HepG2 (cell line): ENCODE measurements around the gene MYO16. TPM values are rescaled to one million over a fixed set of nuclear protein-coding genes. Genes with fewer than 3 reads are reported as not detected.

Experiments used
- ATAC-seq: fragments of 200-7000 bp; cut with Tn5 transposase; 3 replicates; pipeline ENCODE4 v1.9.1; 2020; ENCODE audit warnings: mild to moderate bottlenecking, moderate library complexity
- BruUV-seq: library from RNA; stranded (reverse); fragments of 400-500 nt; replicated peaks from 2 replicates; lab custom pipeline; 2021; lab: Mats Ljungman, UMichigan
- CTCF ChIA-PET: fragments of 300-600 bp; formaldehyde crosslinking; extraction: SDS; loops from one replicate; lab custom pipeline; 2021; ENCODE audit warnings: low total read pairs, inconsistent platforms, low intra/inter-chr PET ratio; lab: Yijun Ruan, JAX
- POLR2A ChIA-PET: fragments of 350-600 bp; sonication (Branson Sonifier 250); formaldehyde crosslinking; loops from one replicate; lab custom pipeline; 2020; ENCODE audit warnings: antibody characterized with exemption, inconsistent platforms; lab: Yijun Ruan, JAX
- DNase-seq: peaks from one replicate; pipeline ENCODE4 v3.0.0-alpha.2; 2015; ENCODE audit warnings: low spot score
- FAIRE-seq: peaks from 3 replicates; lab custom pipeline; 2011; peaks lifted over from hg19 to GRCh38; lab: Jason Lieb, UNC
- H2AFZ ChIP-seq: one replicate; pipeline ENCODE4 v1.6.1; 2011; ENCODE audit warnings: low read length, inconsistent platforms
- H3K27ac ChIP-seq: fragments of 300-600 bp; 3 replicates; pipeline ENCODE4 v1.8.0; 2011; ENCODE audit warnings: mixed run types, mild to moderate bottlenecking, mixed read lengths, low read length, inconsistent platforms; ENCODE audit not compliant: insufficient read depth; ENCODE audit errors: extremely low read length
- H3K27me3 ChIP-seq, 2 experiments: fragments of 200-600 bp in 1 of 2; 2 replicates in 1 of 2; 3 replicates in 1 of 2; pipeline versions ENCODE4 v1.6.0 to v1.8.0; 2011; ENCODE audit warnings: low read length in 2 of 2, mild to moderate bottlenecking in 2 of 2, moderate library complexity in 2 of 2, inconsistent platforms in 1 of 2; ENCODE audit not compliant: insufficient read depth in 2 of 2, control insufficient read depth in 1 of 2
- H3K36me3 ChIP-seq, 2 experiments: fragments of 200-600 bp in 1 of 2; replicated peaks in 1 of 2; 2 replicates in 1 of 2; 3 replicates in 1 of 2; pipeline versions ENCODE4 v1.5.1 to v1.8.0; 2011; ENCODE audit warnings: low read length in 2 of 2, inconsistent platforms in 1 of 2; ENCODE audit not compliant: insufficient read depth in 2 of 2, control insufficient read depth in 1 of 2
- H3K4me1 ChIP-seq: 2 replicates; pipeline ENCODE4 v1.5.1; 2012; ENCODE audit warnings: low read length, inconsistent platforms; ENCODE audit not compliant: insufficient read depth
- H3K4me2 ChIP-seq: 2 replicates; pipeline ENCODE4 v1.6.0; 2011; ENCODE audit warnings: low read depth, low read length, inconsistent platforms
- H3K4me3 ChIP-seq, 3 experiments: fragments of 200-600 bp in 1 of 3; sonication (generic), shearing (Covaris generic) in 1 of 3; replicated peaks in 1 of 3; 2 replicates each; pipeline ENCODE4 v1.5.1; 2011 to 2016; ENCODE audit warnings: low read length in 3 of 3, inconsistent platforms in 2 of 3, low read depth in 2 of 3, mild to moderate bottlenecking in 2 of 3, control low read depth in 1 of 3, mixed read lengths in 1 of 3; ENCODE audit not compliant: insufficient read depth in 1 of 3
- H3K79me2 ChIP-seq: one replicate; pipeline ENCODE4 v1.6.1; 2011; ENCODE audit warnings: low read length, inconsistent platforms; ENCODE audit not compliant: insufficient read depth
- H3K9ac ChIP-seq: 2 replicates; pipeline ENCODE4 v1.6.0; 2011; ENCODE audit warnings: mild to moderate bottlenecking, low read depth, low read length, inconsistent platforms; ENCODE audit not compliant: insufficient read depth
- H3K9me3 ChIP-seq: 2 replicates; pipeline ENCODE4 v1.5.1; 2012; ENCODE audit warnings: mild to moderate bottlenecking, low read length
- H4K20me1 ChIP-seq: 2 replicates; pipeline ENCODE4 v1.6.0; 2011; ENCODE audit warnings: inconsistent platforms, mild to moderate bottlenecking, low read length, moderate library complexity; ENCODE audit not compliant: insufficient read depth
- ARID2 ChIP-seq: sonication (generic); formaldehyde crosslinking; IDR thresholded peaks from 2 replicates; pipeline ENCODE4 v1.8.1; 2022; ENCODE audit warnings: mild to moderate bottlenecking, missing genetic modification reagents, borderline replicate concordance
- POGZ ChIP-seq: sonication (generic); formaldehyde crosslinking; IDR thresholded peaks from 2 replicates; pipeline ENCODE4 v1.4.0; 2020; ENCODE audit warnings: mild to moderate bottlenecking, missing genetic modification reagents
- ZBTB7A ChIP-seq: sonication (generic); formaldehyde crosslinking; IDR thresholded peaks from 2 replicates; pipeline ENCODE4 v1.8.0; 2022; ENCODE audit warnings: mild to moderate bottlenecking, missing genetic modification reagents
- ZNF460 ChIP-seq: sonication (generic); formaldehyde crosslinking; IDR thresholded peaks from 2 replicates; pipeline ENCODE4 v1.5.1; 2020; ENCODE audit warnings: missing genetic modification reagents, mild to moderate bottlenecking, borderline replicate concordance
- WGBS: methylation state at CpG from one replicate; pipeline ENCODE4 v1.1.6; 2017; ENCODE audit warnings: low lambda C conversion rate; 5-methylcytosine and 5-hydroxymethylcytosine counted together
- in situ Hi-C: cut with HindIII; loops from 2 replicates; pipeline ENCODE4 v1.10.0; 2017; ENCODE audit warnings: low pct_unique_long_range_greater_than_20kb; ENCODE audit not compliant: extremely low pct_ligation_motif_present
- intact Hi-C: fragments of 100-400 bp; cut with micrococcal nuclease; formaldehyde crosslinking; loops from one replicate; pipeline ENCODE4 v1.10.0; 2022; ENCODE audit not compliant: unreplicated experiment
- polyA plus RNA-seq, 8 experiments: library from polyadenylated mRNA; depleted of rRNA in 3 of 8; stranded (reverse) in 7 of 8; unstranded in 1 of 8; fragments of >200 nt; fragmentation: Illumina TruSeq in 4 of 8; extraction: Trizol in 4 of 8; gene quantifications; 2 replicates each; pipeline versions ENCODE4 v1.2.1 to v1.2.3, GENCODE V29; 2011 to 2016; ENCODE audit warnings: low read depth in 4 of 8, missing spikeins in 1 of 8, mixed read lengths in 1 of 8; ENCODE audit not compliant: insufficient read depth in 1 of 8
- total RNA-seq, 5 experiments: library from RNA; depleted of rRNA; stranded (reverse); fragments of >200 nt; fragmentation: Illumina TruSeq; extraction: Trizol; gene quantifications; 2 replicates each; pipeline ENCODE4 v1.2.3, GENCODE V29; 2016; ENCODE audit warnings: low read depth in 1 of 5
- TF ChIP-seq, protein P1 (sequence below): conservative IDR thresholded peaks from 2 replicates; pipeline ENCODE4 v1.6.1; 2018; ENCODE audit warnings: missing genetic modification reagents
- TF ChIP-seq, protein P2 (sequence below): sonication (generic); formaldehyde crosslinking; IDR thresholded peaks from 2 replicates; pipeline ENCODE4 v1.5.0; 2020; ENCODE audit warnings: mild to moderate bottlenecking, missing genetic modification reagents
- TF ChIP-seq, protein P3 (sequence below): sonication (generic); formaldehyde crosslinking; IDR thresholded peaks from 2 replicates; pipeline ENCODE4 v1.4.0; 2020; ENCODE audit warnings: low read depth, mild to moderate bottlenecking, missing genetic modification reagents

MYO16 gene
- total and polyA plus RNA-seq, 2 of the 13 experiments (the other 11 are each of a cell fraction or from before 2014, with no cell fraction given) = not detected

DNA sequence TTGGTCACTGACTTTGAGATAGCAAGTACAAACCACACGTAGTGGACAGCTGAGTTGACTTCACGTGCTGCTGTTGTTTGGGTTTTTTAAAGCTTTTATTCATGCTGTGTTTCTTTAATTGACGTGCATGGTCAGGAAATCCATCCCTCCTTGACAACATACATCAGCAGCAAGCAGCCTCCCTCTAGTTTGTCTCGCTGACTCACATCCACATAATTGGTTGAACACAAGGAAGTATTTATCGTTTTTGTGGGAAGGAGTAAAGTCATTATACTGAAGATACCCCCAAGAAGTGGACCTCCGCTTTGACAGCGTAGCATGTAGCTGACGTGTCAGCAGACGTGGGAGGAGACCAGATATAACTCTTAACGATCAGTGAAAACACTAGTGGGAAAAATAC lies 355.8 kb downstream of the MYO16 start:
- H3K4me2 ChIP-seq = no peak overlapping the region
- BruUV-seq = no TSS peak
- H3K36me3 ChIP-seq = no peaks in the 10 kb centered on the region
- in situ Hi-C loops = no loop called here
- no peak overlapping the region for H3K9ac ChIP-seq
- intact Hi-C loops = no loop called here
- no peaks in the 10 kb centered on the region for H4K20me1 ChIP-seq
- no peak for DNase-seq
- no peak overlapping the region for H2AFZ ChIP-seq
- WGBS = 34% methylated on average over 10 of the region's 10 CpGs
- POLR2A ChIA-PET = no interaction called here
- H3K79me2 ChIP-seq = no peaks in the 10 kb centered on the region
- no peaks in the 10 kb centered on the region for H3K4me1 ChIP-seq
- no peaks in the 10 kb centered on the region for H3K27me3 ChIP-seq
- FAIRE-seq = no peak
- no peak overlapping the region for H3K4me3 ChIP-seq
- CTCF ChIA-PET = no interaction called here
- H3K9me3 ChIP-seq = no peaks in the 10 kb centered on the region
- TF ChIP-seq ZBTB7A (CRISPR knock-in tag) = no peak
- no peak overlapping the region for H3K27ac ChIP-seq
- ATAC-seq = no peak

DNA sequence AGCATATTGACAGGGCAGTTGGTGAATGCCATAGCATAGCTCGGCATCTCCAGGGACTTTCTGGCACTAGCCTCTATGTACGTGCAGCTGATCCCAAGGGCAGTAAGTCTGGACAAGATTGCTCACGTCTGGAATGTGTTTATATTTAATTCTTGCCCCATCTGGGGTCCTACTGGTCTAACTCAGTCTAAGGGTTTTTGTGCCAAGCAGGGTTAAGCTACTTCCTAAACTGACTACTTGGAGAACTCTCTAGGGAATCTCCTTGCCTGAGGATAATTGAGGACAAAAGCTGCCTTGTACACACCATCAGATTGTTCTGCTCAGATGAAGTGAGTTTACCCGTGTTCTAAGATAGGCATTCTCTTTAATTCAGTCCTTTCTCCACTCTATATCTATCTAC lies 358.1 kb downstream of the MYO16 start:
- DNase-seq (no peak), ATAC-seq (no peak), FAIRE-seq (no peak)
- Histone ChIP-seq H3K4me3 (no peak overlapping the region), H2AFZ (no peak overlapping the region), H3K4me2 (no peak overlapping the region), H3K9ac (no peak overlapping the region), H3K9me3 (no peaks in the 10 kb centered on the region), H3K4me1 (no peaks in the 10 kb centered on the region), H4K20me1 (no peaks in the 10 kb centered on the region), H3K27ac (no peak overlapping the region), H3K79me2 (no peaks in the 10 kb centered on the region), H3K27me3 (no peaks in the 10 kb centered on the region), H3K36me3 (no peaks in the 10 kb centered on the region)
- 18% methylated on average over 3 of the region's 4 CpGs for WGBS
- intact Hi-C loops = no loop called here
- no TSS peak for BruUV-seq
- in situ Hi-C loops = no loop called here
- ChIA-PET POLR2A (no interaction called here), CTCF (no interaction called here)
- TF ChIP-seq, protein P1, sequence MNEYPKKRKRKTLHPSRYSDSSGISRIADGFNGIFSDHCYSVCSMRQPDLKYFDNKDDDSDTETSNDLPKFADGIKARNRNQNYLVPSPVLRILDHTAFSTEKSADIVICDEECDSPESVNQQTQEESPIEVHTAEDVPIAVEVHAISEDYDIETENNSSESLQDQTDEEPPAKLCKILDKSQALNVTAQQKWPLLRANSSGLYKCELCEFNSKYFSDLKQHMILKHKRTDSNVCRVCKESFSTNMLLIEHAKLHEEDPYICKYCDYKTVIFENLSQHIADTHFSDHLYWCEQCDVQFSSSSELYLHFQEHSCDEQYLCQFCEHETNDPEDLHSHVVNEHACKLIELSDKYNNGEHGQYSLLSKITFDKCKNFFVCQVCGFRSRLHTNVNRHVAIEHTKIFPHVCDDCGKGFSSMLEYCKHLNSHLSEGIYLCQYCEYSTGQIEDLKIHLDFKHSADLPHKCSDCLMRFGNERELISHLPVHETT (CRISPR knock-in tag) = no peak
- TF ChIP-seq, protein P2, sequence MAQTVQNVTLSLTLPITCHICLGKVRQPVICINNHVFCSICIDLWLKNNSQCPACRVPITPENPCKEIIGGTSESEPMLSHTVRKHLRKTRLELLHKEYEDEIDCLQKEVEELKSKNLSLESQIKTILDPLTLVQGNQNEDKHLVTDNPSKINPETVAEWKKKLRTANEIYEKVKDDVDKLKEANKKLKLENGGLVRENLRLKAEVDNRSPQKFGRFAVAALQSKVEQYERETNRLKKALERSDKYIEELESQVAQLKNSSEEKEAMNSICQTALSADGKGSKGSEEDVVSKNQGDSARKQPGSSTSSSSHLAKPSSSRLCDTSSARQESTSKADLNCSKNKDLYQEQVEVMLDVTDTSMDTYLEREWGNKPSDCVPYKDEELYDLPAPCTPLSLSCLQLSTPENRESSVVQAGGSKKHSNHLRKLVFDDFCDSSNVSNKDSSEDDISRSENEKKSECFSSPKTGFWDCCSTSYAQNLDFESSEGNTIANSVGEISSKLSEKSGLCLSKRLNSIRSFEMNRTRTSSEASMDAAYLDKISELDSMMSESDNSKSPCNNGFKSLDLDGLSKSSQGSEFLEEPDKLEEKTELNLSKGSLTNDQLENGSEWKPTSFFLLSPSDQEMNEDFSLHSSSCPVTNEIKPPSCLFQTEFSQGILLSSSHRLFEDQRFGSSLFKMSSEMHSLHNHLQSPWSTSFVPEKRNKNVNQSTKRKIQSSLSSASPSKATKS (CRISPR knock-in tag) = no peak
- TF ChIP-seq, protein P3, sequence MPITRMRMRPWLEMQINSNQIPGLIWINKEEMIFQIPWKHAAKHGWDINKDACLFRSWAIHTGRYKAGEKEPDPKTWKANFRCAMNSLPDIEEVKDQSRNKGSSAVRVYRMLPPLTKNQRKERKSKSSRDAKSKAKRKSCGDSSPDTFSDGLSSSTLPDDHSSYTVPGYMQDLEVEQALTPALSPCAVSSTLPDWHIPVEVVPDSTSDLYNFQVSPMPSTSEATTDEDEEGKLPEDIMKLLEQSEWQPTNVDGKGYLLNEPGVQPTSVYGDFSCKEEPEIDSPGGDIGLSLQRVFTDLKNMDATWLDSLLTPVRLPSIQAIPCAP (CRISPR knock-in tag) = no peak
- TF ChIP-seq POGZ (CRISPR knock-in tag) = no peak
- no peak for TF ChIP-seq ARID2 (CRISPR knock-in tag)
- no peak for TF ChIP-seq ZNF460 (CRISPR knock-in tag)
